ENCODE measurements around the gene AKAP6. TPM values are rescaled to one million over a fixed set of nuclear protein-coding genes. Genes with fewer than 3 reads are reported as not detected.

The AKAP6 gene
- total RNA-seq, 1 donor from 2014 or later: 0.53 TPM

GRCh38 chr14:32597771-32598170, 268.7 kb downstream of the AKAP6 start:
- POLR2A ChIA-PET: no interaction called here
- Mint-ChIP-seq H3K27ac (no peak overlapping the region), H3K4me1 (no peaks in the 10 kb centered on the region), H3K4me3 (no peak overlapping the region), H3K27me3 (peaks cover 2% of the 10 kb centered on the region), H3K36me3 (ENCODE audit: low read depth) (no peaks in the 10 kb centered on the region), H3K9me3 (no peaks in the 10 kb centered on the region)
- intact Hi-C loops (cut with micrococcal nuclease): no loop called here
- DNase-seq (no peak), ATAC-seq (ENCODE audit: low read depth) (no peak)
- TF ChIP-seq CTCF (IDR thresholded peaks at IDR 0.05): no peak
- CTCF ChIA-PET: no interaction called here

- Mint-ChIP-seq H3K4me1 (no peaks in the 10 kb centered on the region), H3K27me3 (peaks cover 2% of the 10 kb centered on the region), H3K4me3 (no peak overlapping the region), H3K9me3 (no peaks in the 10 kb centered on the region), H3K36me3 (ENCODE audit: low read depth) (no peaks in the 10 kb centered on the region), H3K27ac (no peak overlapping the region)
- TF ChIP-seq CTCF (IDR thresholded peaks at IDR 0.05): no peak
- ChIA-PET CTCF (no interaction called here), POLR2A (no interaction called here)
- DNase-seq (no peak), ATAC-seq (ENCODE audit: low read depth) (no peak)
- intact Hi-C loops (cut with micrococcal nuclease): no loop called here
Measured at GRCh38 chr14:32601069-32601468, 272.0 kb downstream of the AKAP6 start.

- intact Hi-C loops (cut with micrococcal nuclease): no loop called here
- DNase-seq (no peak), ATAC-seq (ENCODE audit: low read depth) (no peak)
- Mint-ChIP-seq H3K4me3 (no peak overlapping the region), H3K36me3 (ENCODE audit: low read depth) (no peaks in the 10 kb centered on the region), H3K9me3 (no peaks in the 10 kb centered on the region), H3K4me1 (no peaks in the 10 kb centered on the region), H3K27me3 (peaks cover 2% of the 10 kb centered on the region), H3K27ac (no peak overlapping the region)
- TF ChIP-seq CTCF (IDR thresholded peaks at IDR 0.05): no peak
- CTCF ChIA-PET: no interaction called here
- POLR2A ChIA-PET: no interaction called here
Measured at GRCh38 chr14:32601906-32602305, 272.8 kb downstream of the AKAP6 start.

GRCh38 chr14:32602699-32603098, 273.6 kb downstream of the AKAP6 start:
- Mint-ChIP-seq H3K27me3 (peaks cover 2% of the 10 kb centered on the region), H3K9me3 (no peaks in the 10 kb centered on the region), H3K36me3 (ENCODE audit: low read depth) (no peaks in the 10 kb centered on the region), H3K27ac (no peak overlapping the region), H3K4me1 (no peaks in the 10 kb centered on the region), H3K4me3 (no peak overlapping the region)
- POLR2A ChIA-PET: no interaction called here
- ATAC-seq (ENCODE audit: low read depth) (no peak), DNase-seq (no peak)
- no peak for TF ChIP-seq CTCF (IDR thresholded peaks at IDR 0.05)
- intact Hi-C loops (cut with micrococcal nuclease): no loop called here
- CTCF ChIA-PET: no interaction called here

GRCh38 chr14:32603992-32604565, 275.0 kb downstream of the AKAP6 start:
- intact Hi-C loops (cut with micrococcal nuclease): no loop called here
- ATAC-seq (ENCODE audit: low read depth) (no peak), DNase-seq (no peak)
- H3K36me3 Mint-ChIP-seq (ENCODE audit: low read depth): no peaks in the 10 kb centered on the region
- no peak overlapping the region for H3K27ac Mint-ChIP-seq
- ChIA-PET POLR2A (no interaction called here), CTCF (no interaction called here)
- no peak for TF ChIP-seq CTCF (IDR thresholded peaks at IDR 0.05)
- H3K27me3 Mint-ChIP-seq: peaks cover 2% of the 10 kb centered on the region
- no peaks in the 10 kb centered on the region for H3K9me3 Mint-ChIP-seq
- H3K4me3 Mint-ChIP-seq: no peak overlapping the region
- H3K4me1 Mint-ChIP-seq: no peaks in the 10 kb centered on the region
